Lung (tissue), 12 donors: ENCODE measurements around the gene CALD1. TPM values are rescaled to one million over a fixed set of nuclear protein-coding genes. Genes with fewer than 3 reads are reported as not detected.

Experiments used
- ATAC-seq: fragments of 200-7000 bp; cut with Tn5 transposase; one replicate; pipeline ENCODE4 v1.9.1; 2020; ENCODE audit warnings: moderate number of reproducible peaks; ENCODE audit not compliant: insufficient read depth, low FRiP score
- DNase-seq, 3 donors: peaks; one replicate each; pipeline ENCODE4 v3.0.0-alpha.2; 2013 to 2017
- H3K27ac ChIP-seq, 2 donors: one replicate each; pipeline ENCODE4 v1.5.1; 2013; ENCODE audit warnings: mild to moderate bottlenecking in 2 of 2, moderate library complexity in 2 of 2, control low read depth in 1 of 2, inconsistent platforms in 1 of 2, low read depth in 1 of 2, low read length in 1 of 2
- H3K27me3 ChIP-seq, 3 donors: one replicate each; pipeline ENCODE4 v1.5.1; 2013; ENCODE audit warnings: low read length in 2 of 3; ENCODE audit not compliant: control insufficient read depth in 3 of 3, insufficient read depth in 3 of 3
- H3K36me3 ChIP-seq, 4 donors: one replicate each; pipeline ENCODE4 v1.5.1; 2013; ENCODE audit warnings: low read length in 4 of 4, mild to moderate bottlenecking in 1 of 4, moderate library complexity in 1 of 4; ENCODE audit not compliant: control insufficient read depth in 4 of 4, insufficient read depth in 4 of 4
- H3K4me1 ChIP-seq, 5 donors: one replicate each; pipeline ENCODE4 v1.5.1; 2013; ENCODE audit warnings: low read length in 5 of 5, mild to moderate bottlenecking in 2 of 5, moderate library complexity in 1 of 5; ENCODE audit not compliant: control insufficient read depth in 5 of 5, insufficient read depth in 5 of 5
- H3K4me3 ChIP-seq: one replicate; pipeline ENCODE4 v1.5.1; 2013; ENCODE audit warnings: mild to moderate bottlenecking, control low read depth, moderate library complexity
- H3K9ac ChIP-seq, 2 donors: one replicate each; pipeline ENCODE4 v1.5.1; 2013; ENCODE audit warnings: low read length in 2 of 2, control low read depth in 1 of 2; ENCODE audit not compliant: insufficient read depth in 1 of 2
- H3K9me3 ChIP-seq, 4 donors: one replicate each; pipeline ENCODE4 v1.5.1; 2013; ENCODE audit warnings: low read length in 3 of 4, mild to moderate bottlenecking in 1 of 4, moderate library complexity in 1 of 4; ENCODE audit not compliant: control insufficient read depth in 4 of 4, insufficient read depth in 3 of 4
- WGBS, 2 donors: extraction: QIAGEN DNeasy Blood & Tissue Kit; methylation state at CpG; one replicate each; pipeline ENCODE4 v1.1.7; 2013; 5-methylcytosine and 5-hydroxymethylcytosine counted together
- polyA plus RNA-seq, 2 donors: library from polyadenylated mRNA; stranded (reverse); fragments of 200-250 nt; gene quantifications; one replicate each; pipeline ENCODE4 v1.2.1, GENCODE V29; 2013
- total RNA-seq, 2 donors: library from RNA; depleted of rRNA in 1 of 2; stranded (reverse); fragments of >200 nt in 1 of 2; gene quantifications; one replicate each; pipeline ENCODE4 v1.2.1, GENCODE V29; 2014 to 2021
- TF ChIP-seq, protein P1 (sequence below): IDR thresholded peaks from 2 replicates; pipeline ENCODE4 v1.5.1; 2012; ENCODE audit warnings: mild to moderate bottlenecking; ENCODE audit errors: control extremely low read depth, extremely low read depth
- donor health status: control.
- donor health status: control.
- donor health status: Bipolar disorder and iron deficiency.
- donor health status: healthy.
- donor health status: DM: yes; HTN: yes; CAD: no.

CALD1 gene
- total and polyA plus RNA-seq, 4 donors: 56.4 to 173 (median 92.0) TPM

DNA sequence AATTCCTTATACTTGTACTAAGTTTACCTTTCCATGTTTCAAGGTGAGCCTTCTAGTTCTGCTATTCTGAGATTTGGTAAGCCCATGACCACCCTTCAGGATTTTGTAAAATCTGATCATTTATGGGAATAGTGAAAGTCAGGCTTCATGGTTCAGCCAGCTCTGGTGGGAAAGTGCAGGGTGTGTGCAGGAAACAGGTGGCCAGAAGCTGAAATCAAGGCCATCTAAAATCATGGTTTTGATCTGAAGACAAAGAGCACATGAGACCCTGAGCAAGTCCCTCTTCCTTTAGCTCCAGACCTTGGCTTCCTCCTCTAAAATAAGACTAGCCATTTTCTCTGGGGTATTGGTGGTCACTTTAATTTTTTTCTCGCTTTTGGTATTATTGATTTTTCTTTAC, 91.3 kb downstream of the CALD1 start:
- TF ChIP-seq, protein P1, sequence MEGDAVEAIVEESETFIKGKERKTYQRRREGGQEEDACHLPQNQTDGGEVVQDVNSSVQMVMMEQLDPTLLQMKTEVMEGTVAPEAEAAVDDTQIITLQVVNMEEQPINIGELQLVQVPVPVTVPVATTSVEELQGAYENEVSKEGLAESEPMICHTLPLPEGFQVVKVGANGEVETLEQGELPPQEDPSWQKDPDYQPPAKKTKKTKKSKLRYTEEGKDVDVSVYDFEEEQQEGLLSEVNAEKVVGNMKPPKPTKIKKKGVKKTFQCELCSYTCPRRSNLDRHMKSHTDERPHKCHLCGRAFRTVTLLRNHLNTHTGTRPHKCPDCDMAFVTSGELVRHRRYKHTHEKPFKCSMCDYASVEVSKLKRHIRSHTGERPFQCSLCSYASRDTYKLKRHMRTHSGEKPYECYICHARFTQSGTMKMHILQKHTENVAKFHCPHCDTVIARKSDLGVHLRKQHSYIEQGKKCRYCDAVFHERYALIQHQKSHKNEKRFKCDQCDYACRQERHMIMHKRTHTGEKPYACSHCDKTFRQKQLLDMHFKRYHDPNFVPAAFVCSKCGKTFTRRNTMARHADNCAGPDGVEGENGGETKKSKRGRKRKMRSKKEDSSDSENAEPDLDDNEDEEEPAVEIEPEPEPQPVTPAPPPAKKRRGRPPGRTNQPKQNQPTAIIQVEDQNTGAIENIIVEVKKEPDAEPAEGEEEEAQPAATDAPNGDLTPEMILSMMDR: no peak
- peaks cover 1 to 8% (median 5%) of the 10 kb centered on the region in 4 donors for H3K36me3 ChIP-seq
- 97% methylated on average over 1 of the region's 1 CpG for WGBS, 2 donors
- H3K27ac ChIP-seq: no peak overlapping the region
- DNase-seq (no peak), ATAC-seq (no peak)
- H3K27me3 ChIP-seq: no peaks in the 10 kb centered on the region
- H3K4me3 ChIP-seq: no peak overlapping the region
- H3K9me3 ChIP-seq: no peaks in the 10 kb centered on the region
- H3K9ac ChIP-seq: no peak overlapping the region
- peaks cover 3 to 34% (median 13%) of the 10 kb centered on the region in 5 donors for H3K4me1 ChIP-seq

DNA sequence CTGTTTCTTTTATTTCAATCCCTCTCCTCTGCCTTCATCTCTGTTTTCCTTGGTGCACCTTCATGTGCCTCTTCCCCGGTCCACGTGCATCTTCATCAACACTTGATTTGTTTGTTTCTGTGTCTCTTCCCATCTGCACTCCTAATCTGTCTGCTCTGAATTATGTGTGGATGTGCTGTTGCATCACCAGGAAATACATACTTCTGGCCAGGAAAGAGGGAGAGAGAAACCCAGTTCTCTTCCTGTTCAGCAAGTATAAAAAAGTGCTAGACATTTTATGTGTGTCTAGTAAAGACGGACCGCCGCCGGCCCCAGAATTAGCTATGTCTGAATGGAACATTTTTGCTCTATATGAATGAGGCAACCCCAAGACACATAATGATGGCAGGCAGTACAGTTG, 93.8 kb downstream of the CALD1 start:
- peak; percentile 33 to 80 (median 58) for DNase-seq
- 34 to 53% methylated on average over 6 of the region's 6 CpGs for WGBS, 2 donors
- no peak for ATAC-seq
- Histone ChIP-seq H3K4me1 (peaks cover 0 to 32% (median 2%) of the 10 kb centered on the region in 5 donors), H3K4me3 (no peak overlapping the region), H3K27me3 (no peaks in the 10 kb centered on the region), H3K9me3 (no peaks in the 10 kb centered on the region), H3K36me3 (peaks cover 1 to 8% (median 4%) of the 10 kb centered on the region in 4 donors), H3K9ac (no peak overlapping the region), H3K27ac (no peak overlapping the region)
- TF ChIP-seq, protein P1: no peak

DNA sequence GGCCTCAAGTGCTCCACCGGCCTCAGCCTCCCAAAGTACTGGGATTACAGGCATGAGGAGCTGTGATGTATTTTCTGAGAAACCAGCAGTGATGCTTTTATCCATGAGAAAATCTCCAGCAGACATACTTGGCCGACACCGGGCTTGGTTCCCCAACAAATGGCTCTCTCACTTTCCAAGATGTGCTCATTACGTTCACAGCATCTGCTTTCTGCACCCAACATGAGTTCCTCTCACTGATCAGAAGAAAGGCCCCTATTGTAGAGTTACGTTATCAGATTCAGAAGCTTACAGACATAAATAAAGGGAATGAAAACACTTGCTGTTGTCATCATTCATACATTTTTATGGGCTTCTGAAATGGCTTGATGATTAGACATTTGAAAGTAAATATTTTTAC, 95.0 kb downstream of the CALD1 start:
- no peak for ATAC-seq
- H3K27me3 ChIP-seq: no peaks in the 10 kb centered on the region
- no peak overlapping the region for H3K9ac ChIP-seq
- H3K27ac ChIP-seq: no peak overlapping the region
- 86 to 89% methylated on average over 5 of the region's 5 CpGs for WGBS, 2 donors
- TF ChIP-seq, protein P1: no peak
- no peaks in the 10 kb centered on the region for H3K9me3 ChIP-seq
- H3K4me1 ChIP-seq: peaks cover 0 to 34% (median 3%) of the 10 kb centered on the region in 5 donors
- H3K36me3 ChIP-seq: no peaks in the 10 kb centered on the region
- no peak overlapping the region for H3K4me3 ChIP-seq
- DNase-seq: no peak

DNA sequence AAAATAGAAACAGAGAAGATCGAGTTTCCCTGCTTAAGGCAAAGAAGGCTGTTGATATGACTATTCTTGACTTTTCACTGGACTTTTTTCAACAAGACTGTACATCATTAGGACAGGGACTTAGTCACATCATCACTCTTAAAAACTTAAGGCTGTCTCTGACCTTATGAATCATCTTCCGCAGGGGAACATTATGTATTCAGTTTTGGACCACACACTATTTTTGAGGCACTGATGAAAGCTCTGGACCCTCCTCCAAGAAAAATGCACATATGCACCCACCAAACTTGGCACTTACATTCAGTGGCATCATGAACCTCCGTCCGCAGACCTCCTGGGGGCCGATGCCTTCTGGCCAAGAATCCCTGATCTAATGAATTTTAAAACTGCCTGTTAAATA, 96.4 kb downstream of the CALD1 start:
- Histone ChIP-seq H3K27me3 (no peaks in the 10 kb centered on the region), H3K27ac (no peak overlapping the region), H3K4me1 (peaks cover 0 to 31% (median 3%) of the 10 kb centered on the region in 5 donors), H3K9me3 (no peaks in the 10 kb centered on the region), H3K9ac (no peak overlapping the region), H3K36me3 (no peaks in the 10 kb centered on the region), H3K4me3 (no peak overlapping the region)
- TF ChIP-seq, protein P1: no peak
- 81 to 89% methylated on average over 5 of the region's 5 CpGs for WGBS, 2 donors
- DNase-seq (no peak), ATAC-seq (no peak)
